Panc1 (cell line): ENCODE results near the gene CD1C. TPM values are rescaled to one million over a fixed set of nuclear protein-coding genes. Genes with fewer than 3 reads are reported as not detected.

Experiments
- ATAC-seq: fragments of 200-7000 bp; cut with Tn5 transposase; 2 replicates; pipeline ENCODE4 v1.9.1; 2020; ENCODE audit warnings: mild to moderate bottlenecking, moderate library complexity
- BruUV-seq: library from RNA; stranded (reverse); fragments of 400-500 nt; replicated peaks from 2 replicates; lab custom pipeline; 2021; lab: Mats Ljungman, UMichigan
- CTCF ChIA-PET: fragments of 300-600 bp; sonication (Branson Sonifier 250); formaldehyde crosslinking; loops from one replicate; lab custom pipeline; 2022; ENCODE audit warnings: antibody characterized with exemption; lab: Charles Lee
- POLR2A ChIA-PET: fragments of 300-600 bp; sonication (Branson Sonifier 250); formaldehyde crosslinking; loops from one replicate; lab custom pipeline; 2022; ENCODE audit warnings: antibody characterized with exemption; lab: Charles Lee
- DNase-seq: peaks from one replicate; pipeline ENCODE4 v3.0.0-alpha.2; 2010; ENCODE audit warnings: low read depth, low spot score
- H3K27ac ChIP-seq: 2 replicates; pipeline ENCODE4 v1.5.1; 2011; ENCODE audit warnings: mild to moderate bottlenecking, low read length, inconsistent platforms
- H3K27me3 ChIP-seq: fragments of 200-500 bp; sonication (Bioruptor generic); 2 replicates; pipeline ENCODE4 v1.6.0; 2014; ENCODE audit warnings: low read length, inconsistent platforms; ENCODE audit not compliant: control insufficient read depth, insufficient read depth
- H3K36me3 ChIP-seq: fragments of 200-500 bp; sonication (Bioruptor generic); 2 replicates; pipeline ENCODE4 v1.5.1; 2014; ENCODE audit warnings: inconsistent platforms, mild to moderate bottlenecking, low read length, moderate library complexity; ENCODE audit not compliant: control insufficient read depth, insufficient read depth
- H3K4me1 ChIP-seq: 2 replicates; pipeline ENCODE4 v1.5.1; 2011; ENCODE audit warnings: inconsistent platforms, mild to moderate bottlenecking, low read length, moderate library complexity; ENCODE audit not compliant: control insufficient read depth, insufficient read depth
- H3K4me3 ChIP-seq, 2 experiments: 2 replicates each; pipeline ENCODE4 v1.5.1; 2011 to 2012; ENCODE audit warnings: low read depth in 2 of 2, low read length in 2 of 2, mild to moderate bottlenecking in 2 of 2, inconsistent platforms in 1 of 2, moderate library complexity in 1 of 2
- H3K9me3 ChIP-seq: fragments of 200-500 bp; sonication (Bioruptor generic); 2 replicates; pipeline ENCODE4 v1.5.1; 2014; ENCODE audit warnings: low read depth, mild to moderate bottlenecking, inconsistent platforms, low read length, moderate library complexity; ENCODE audit not compliant: control insufficient read depth, insufficient read depth
- POLR2AphosphoS5 ChIP-seq: IDR thresholded peaks from 2 replicates; pipeline ENCODE4 v1.6.1; 2012; ENCODE audit warnings: mild to moderate bottlenecking, low read depth, low read length, moderate library complexity
- REST ChIP-seq, 2 experiments: IDR thresholded peaks; 2 replicates each; pipeline ENCODE4 v1.6.1; 2011 to 2012; ENCODE audit warnings: low read depth in 2 of 2, control low read depth in 1 of 2, low read length in 1 of 2, mild to moderate bottlenecking in 1 of 2, moderate library complexity in 1 of 2; ENCODE audit not compliant: insufficient read depth in 1 of 2
- SIN3A ChIP-seq: IDR thresholded peaks from 2 replicates; pipeline ENCODE4 v1.6.1; 2012; ENCODE audit warnings: low read depth, mild to moderate bottlenecking, low read length, moderate library complexity, borderline replicate concordance; ENCODE audit not compliant: insufficient read depth
- TCF7L2 ChIP-seq: IDR thresholded peaks from 2 replicates; pipeline ENCODE4 v1.6.1; 2011; ENCODE audit warnings: mild to moderate bottlenecking, low read depth, low read length, inconsistent platforms
- in situ Hi-C: cut with HindIII; loops from 2 replicates; pipeline ENCODE4 v1.10.0; 2016; ENCODE audit warnings: low sequenced_read_pairs, low pct_unique_long_range_greater_than_20kb
- intact Hi-C: fragments of 100-400 bp; cut with micrococcal nuclease; formaldehyde crosslinking; loops from one replicate; pipeline ENCODE4 v1.10.0; 2022; ENCODE audit not compliant: unreplicated experiment
- total RNA-seq: library from RNA; stranded (reverse); gene quantifications from one replicate; pipeline ENCODE4 v1.2.1, GENCODE V29; 2021; ENCODE audit not compliant: unreplicated experiment
- TF ChIP-seq, protein P1 (sequence below): fragments of 450-650 bp; IDR thresholded peaks from 2 replicates; pipeline ENCODE4 v1.5.1; 2017; ENCODE audit warnings: mild to moderate bottlenecking

The CD1C gene
- total RNA-seq, 1 experiment from 2014 or later = not detected

DNA sequence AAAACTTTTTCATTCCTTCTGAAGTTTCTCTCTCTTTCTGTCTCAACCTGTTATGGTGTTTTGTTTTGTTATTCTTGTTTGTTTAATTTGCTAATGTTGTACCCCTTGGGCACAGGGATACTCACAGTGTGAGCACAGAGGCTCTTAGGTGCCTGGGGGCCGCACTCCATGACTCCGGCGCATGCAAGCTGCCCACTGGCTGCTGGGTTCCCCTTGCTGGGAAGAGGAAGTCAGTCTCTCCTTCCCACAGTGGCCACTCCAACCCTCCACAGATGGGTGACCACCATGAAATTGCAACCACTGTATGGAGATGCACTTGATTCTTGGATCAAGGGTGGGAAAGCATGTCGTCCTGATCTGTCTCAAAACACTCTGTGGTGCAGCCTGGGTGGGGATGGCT, 40.1 kb upstream of the CD1C start:
- H3K27me3 ChIP-seq = no peaks in the 10 kb centered on the region
- ChIA-PET POLR2A (no interaction called here), CTCF (no interaction called here)
- no peaks in the 10 kb centered on the region for H3K9me3 ChIP-seq
- ATAC-seq (no peak), DNase-seq (no peak)
- no peaks in the 10 kb centered on the region for H3K4me1 ChIP-seq
- in situ Hi-C loops (no loop called here), intact Hi-C loops (no loop called here)
- no peaks in the 10 kb centered on the region for H3K36me3 ChIP-seq
- H3K27ac ChIP-seq = no peak overlapping the region
- TF ChIP-seq, protein P1, sequence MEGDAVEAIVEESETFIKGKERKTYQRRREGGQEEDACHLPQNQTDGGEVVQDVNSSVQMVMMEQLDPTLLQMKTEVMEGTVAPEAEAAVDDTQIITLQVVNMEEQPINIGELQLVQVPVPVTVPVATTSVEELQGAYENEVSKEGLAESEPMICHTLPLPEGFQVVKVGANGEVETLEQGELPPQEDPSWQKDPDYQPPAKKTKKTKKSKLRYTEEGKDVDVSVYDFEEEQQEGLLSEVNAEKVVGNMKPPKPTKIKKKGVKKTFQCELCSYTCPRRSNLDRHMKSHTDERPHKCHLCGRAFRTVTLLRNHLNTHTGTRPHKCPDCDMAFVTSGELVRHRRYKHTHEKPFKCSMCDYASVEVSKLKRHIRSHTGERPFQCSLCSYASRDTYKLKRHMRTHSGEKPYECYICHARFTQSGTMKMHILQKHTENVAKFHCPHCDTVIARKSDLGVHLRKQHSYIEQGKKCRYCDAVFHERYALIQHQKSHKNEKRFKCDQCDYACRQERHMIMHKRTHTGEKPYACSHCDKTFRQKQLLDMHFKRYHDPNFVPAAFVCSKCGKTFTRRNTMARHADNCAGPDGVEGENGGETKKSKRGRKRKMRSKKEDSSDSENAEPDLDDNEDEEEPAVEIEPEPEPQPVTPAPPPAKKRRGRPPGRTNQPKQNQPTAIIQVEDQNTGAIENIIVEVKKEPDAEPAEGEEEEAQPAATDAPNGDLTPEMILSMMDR = no peak
- TF ChIP-seq SIN3A (no peak), TCF7L2 (no peak), REST (IDR thresholded peaks at IDR 0.05; ENCODE audit: insufficient read depth in 1 of 2, low read depth in 2 of 2, low read length in 1 of 2) (no peak), POLR2AphosphoS5 (no peak)
- H3K4me3 ChIP-seq = no peak overlapping the region
- no TSS peak for BruUV-seq

GRCh38 chr1:158251163-158251562, 38.6 kb upstream of the CD1C start:
- BruUV-seq = no TSS peak
- intact Hi-C loops (no loop called here), in situ Hi-C loops (no loop called here)
- POLR2A ChIA-PET = no interaction called here
- TF ChIP-seq SIN3A (no peak), TCF7L2 (no peak), REST (IDR thresholded peaks at IDR 0.05; ENCODE audit: insufficient read depth in 1 of 2, low read depth in 2 of 2, low read length in 1 of 2) (no peak), POLR2AphosphoS5 (no peak)
- TF ChIP-seq, protein P1 = no peak
- H3K27ac ChIP-seq = no peak overlapping the region
- H3K27me3 ChIP-seq = no peaks in the 10 kb centered on the region
- ATAC-seq (no peak), DNase-seq (no peak)
- no peaks in the 10 kb centered on the region for H3K36me3 ChIP-seq
- CTCF ChIA-PET = no interaction called here
- no peaks in the 10 kb centered on the region for H3K9me3 ChIP-seq
- H3K4me1 ChIP-seq = no peaks in the 10 kb centered on the region
- H3K4me3 ChIP-seq = no peak overlapping the region
